CD4-positive, alpha-beta T cell treated with Interleukin-1 beta for 1 hour (primary cell): ENCODE data around the gene RRAGC.
"Not testable (repeated sequence)": the region's sequence is repeated elsewhere in the genome, so short reads cannot be mapped to it uniquely, and the experiment has no call there.

ENCODE experiments used
- DNase-seq, 2 donors: peaks; one replicate each; pipeline ENCODE4 v3.0.0-alpha.2; 2020 to 2022

RRAGC gene

GRCh38 chr1:38815903-38816627 lies 43.5 kb downstream of the RRAGC start:
- DNase-seq: no peak

GRCh38 chr1:38814984-38815464 lies 44.5 kb downstream of the RRAGC start:
- no peak for DNase-seq

GRCh38 chr1:38814444-38814983 lies 45.1 kb downstream of the RRAGC start:
- no peak for DNase-seq

- DNase-seq: no peak
Measured at GRCh38 chr1:38812981-38813380, 46.6 kb downstream of the RRAGC start.

- DNase-seq: not testable (repeated sequence)
Measured at GRCh38 chr1:38811466-38811865, 48.1 kb downstream of the RRAGC start.

GRCh38 chr1:38806090-38806489 lies 53.5 kb downstream of the RRAGC start:
- no peak for DNase-seq

GRCh38 chr1:38805036-38805435 lies 54.5 kb downstream of the RRAGC start:
- no peak for DNase-seq

GRCh38 chr1:38804062-38804886 lies 55.3 kb downstream of the RRAGC start:
- DNase-seq: no peak

GRCh38 chr1:38803647-38804046 lies 55.9 kb downstream of the RRAGC start:
- DNase-seq: no peak

- no peak for DNase-seq
Measured at GRCh38 chr1:38800720-38801671, 58.6 kb downstream of the RRAGC start.

GRCh38 chr1:38793299-38793698 lies 66.3 kb downstream of the RRAGC start:
- no peak for DNase-seq

GRCh38 chr1:38791892-38792291 lies 67.7 kb downstream of the RRAGC start:
- DNase-seq: no peak

- no peak for DNase-seq
Measured at GRCh38 chr1:38791164-38791515, 68.4 kb downstream of the RRAGC start.

GRCh38 chr1:38790422-38791163 lies 69.0 kb downstream of the RRAGC start:
- DNase-seq: no peak

GRCh38 chr1:38789498-38790169 lies 69.9 kb downstream of the RRAGC start:
- no peak for DNase-seq

- no peak for DNase-seq
Measured at GRCh38 chr1:38788341-38789336, 70.9 kb downstream of the RRAGC start.
